ENCODE results near the gene GHRHR.

GHRHR gene

GRCh38 chr7:30963842-30964241 lies at the start of gene GHRHR:
GHRHR (plus strand) TSS chr7:30963953; CDS start chr7:30964069, 116 bp downstream.
- no peak for DNase-seq

DNA sequence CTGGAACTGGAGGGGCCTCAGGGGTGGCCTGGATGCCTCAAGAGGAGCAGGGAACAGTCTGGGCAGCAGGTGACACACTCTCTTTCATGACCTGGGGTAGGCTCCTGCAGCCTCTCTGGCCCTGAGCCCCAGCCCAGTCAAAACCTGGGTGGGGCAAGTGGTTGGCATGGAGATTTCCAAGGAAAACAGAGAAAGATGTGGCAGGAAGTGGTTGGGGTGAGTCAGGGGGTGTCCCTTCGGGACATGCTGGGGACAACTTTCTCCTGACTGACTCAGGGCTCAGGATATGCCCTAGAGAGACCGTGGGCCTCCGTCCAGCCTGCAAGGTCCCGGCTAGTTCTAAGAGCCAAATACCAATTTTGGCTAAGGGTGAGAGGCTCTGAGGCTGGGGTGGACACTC lies 49.2 kb upstream of the GHRHR start:
- no peak for DNase-seq

GRCh38 chr7:30915005-30915601 lies 48.6 kb upstream of the GHRHR start:
- DNase-seq: no peak

DNA sequence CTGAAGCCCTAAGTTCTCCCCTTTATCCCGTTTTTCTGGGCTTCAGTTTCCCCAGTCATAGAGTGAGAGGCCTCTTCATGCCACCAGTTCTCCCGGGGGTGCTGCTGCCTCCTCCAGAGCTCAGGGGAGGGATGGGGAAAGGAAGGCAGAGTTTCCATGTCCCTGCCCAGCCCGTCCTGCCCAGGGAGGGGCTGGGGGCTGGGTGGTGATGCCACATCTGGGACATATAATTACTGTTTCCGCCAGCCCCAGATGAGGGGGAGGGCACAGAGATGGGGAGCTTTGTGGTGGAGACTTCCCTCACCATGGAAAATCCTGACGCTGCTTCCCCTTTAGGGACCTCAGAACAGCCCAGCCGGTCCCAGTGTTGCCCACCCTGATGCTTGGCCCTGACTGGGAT lies 48.0 kb upstream of the GHRHR start:
- no peak for DNase-seq

DNA sequence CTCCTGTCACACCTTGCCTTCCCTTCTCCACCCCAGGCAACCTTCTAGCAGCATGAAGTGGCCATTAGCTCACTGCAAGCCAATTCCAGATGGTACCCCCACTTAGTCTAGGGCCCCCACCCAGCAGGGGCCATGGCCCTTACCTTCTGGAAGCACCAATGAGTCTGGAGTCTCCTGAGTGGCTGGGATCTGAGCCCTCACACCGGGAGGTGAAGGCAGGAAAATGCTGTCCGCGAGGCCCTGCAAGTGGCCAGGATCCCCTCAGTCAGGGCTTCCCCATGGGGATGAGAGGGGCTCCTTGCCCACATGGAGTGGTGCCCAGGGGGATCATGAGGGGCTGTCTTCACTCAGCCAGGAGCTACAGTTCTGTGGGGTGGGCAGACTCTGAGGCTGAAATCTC lies 47.5 kb upstream of the GHRHR start:
- DNase-seq: no peak

- no peak for DNase-seq
These were observed 47.0 kb upstream of the GHRHR start for GRCh38 chr7:30916767-30917166.

- DNase-seq: no peak
These were observed 46.4 kb upstream of the GHRHR start for GRCh38 chr7:30917216-30917893.

DNA sequence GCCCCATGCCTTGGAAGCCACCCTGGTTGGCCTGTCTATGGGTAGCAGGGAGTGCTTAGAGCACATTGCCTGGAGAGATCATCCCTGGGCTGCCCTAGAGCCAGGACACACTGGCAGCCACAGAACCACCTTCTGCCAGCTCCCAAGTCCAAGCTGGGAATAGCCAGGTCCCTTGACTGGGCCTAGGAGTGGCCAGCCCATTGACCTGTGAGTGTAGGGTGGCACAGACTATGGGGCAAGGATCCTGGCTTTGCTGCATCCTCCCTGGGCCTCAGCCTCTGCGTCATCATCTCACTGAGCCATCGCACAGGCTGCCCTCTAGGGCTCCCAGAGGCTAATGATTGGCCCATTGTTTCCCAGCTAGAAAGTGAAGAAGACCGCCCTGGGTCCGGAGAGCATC lies 45.1 kb upstream of the GHRHR start:
- DNase-seq: no peak

DNA sequence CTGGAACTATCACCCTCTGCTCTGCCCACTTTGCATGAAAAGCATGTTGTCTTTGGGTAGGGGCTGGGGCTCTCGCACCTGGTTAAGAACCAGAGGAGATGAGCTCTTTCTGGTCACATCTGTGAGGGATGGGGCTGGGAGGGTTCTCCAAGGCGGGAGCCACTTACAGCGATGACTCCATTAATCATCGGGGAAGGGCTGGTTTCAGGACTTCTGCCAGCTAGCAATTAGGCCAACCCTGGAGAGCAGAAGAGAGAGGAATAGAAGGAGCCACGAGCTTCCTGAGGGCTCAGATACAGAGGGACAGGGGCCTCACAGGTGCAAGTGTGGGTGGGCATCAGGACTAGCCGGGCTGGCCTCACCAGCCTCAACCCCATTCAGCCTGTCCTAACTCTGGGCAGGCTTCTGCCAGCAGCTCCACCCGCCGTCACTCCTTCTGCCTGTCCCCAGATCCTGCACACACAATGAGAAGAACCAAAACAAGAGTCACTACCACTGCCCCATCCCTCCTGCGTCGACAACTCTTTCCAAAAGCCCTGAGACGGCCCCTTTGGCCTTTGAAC lies 43.7 kb upstream of the GHRHR start:
- no peak for DNase-seq

DNA sequence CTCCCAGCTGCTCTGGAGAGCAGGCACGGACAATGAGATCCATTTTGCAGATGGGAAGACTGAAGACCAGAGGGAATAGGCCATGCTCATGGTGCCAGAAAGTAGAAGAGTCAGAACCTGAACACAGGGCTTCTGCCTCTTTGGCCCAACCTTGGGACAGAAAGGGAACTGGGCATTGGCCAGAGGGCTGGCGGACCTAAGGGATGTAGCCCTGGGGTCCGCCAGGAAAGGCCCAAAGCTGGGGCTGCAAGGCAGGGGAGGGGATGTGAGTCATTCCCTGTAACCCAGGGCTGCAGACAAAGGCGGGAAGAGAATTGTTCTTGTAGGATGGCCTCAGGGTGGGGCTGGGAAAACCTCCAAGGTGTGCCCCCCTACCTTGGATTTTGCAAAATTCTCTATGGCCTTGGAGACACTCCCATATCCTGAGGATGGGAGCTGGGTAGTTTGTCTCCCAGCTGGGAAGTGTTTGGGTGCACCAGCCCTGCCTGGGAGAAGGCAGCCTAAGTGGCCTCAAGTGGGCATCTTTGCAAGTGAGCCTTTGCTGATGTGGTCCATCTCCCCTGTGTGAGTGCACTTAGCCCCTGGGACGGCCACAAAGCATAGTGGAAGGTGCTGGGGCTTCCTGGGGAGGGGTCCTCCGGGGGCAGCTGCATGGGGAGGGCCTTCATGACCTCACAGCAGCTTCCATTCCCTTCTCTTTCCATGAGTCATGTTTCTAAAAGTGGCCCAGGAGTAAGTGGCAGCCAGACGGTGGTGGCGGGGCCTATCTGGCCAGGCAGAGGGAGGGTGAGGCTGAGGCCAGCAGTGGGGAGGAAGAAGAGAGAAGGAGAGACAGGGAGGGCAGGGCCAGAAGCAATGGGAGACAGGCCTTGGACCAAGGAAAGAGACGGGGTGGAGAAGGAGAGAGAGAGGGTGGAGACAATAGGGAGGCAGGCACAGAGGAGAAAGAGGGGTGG lies 42.9 kb upstream of the GHRHR start:
- no peak for DNase-seq

- DNase-seq: no peak
These were observed 42.0 kb upstream of the GHRHR start for GRCh38 chr7:30921540-30922401.

GRCh38 chr7:30922596-30922995 lies 41.2 kb upstream of the GHRHR start:
- no peak for DNase-seq

DNA sequence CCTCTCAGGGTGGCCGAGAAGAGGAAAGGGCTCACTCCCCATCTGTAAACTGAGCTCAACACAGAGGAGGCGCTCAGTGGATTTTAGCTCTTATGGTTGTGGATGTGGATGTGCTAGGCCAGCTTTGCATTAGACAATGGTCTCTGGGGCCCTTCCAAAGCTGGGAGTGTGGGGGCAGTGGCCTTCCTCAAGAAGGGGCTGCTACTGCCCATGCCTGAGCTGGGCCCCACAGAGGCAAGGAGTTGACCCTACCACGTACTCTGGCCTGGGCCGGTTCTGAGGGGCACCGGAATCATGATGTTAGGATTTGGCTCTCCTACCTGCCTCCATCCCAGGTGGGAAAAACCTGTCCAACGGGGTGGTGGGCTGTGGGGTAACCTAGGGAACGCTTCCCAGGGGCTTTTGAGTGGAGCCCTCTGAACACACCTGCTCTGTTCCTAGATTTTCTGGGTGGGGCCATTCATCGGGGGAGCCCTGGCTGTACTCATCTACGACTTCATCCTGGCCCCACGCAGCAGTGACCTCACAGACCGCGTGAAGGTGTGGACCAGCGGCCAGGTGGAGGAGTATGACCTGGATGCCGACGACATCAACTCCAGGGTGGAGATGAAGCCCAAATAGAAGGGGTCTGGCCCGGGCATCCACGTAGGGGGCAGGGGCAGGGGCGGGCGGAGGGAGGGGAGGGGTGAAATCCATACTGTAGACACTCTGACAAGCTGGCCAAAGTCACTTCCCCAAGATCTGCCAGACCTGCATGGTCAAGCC lies 40.6 kb upstream of the GHRHR start:
- DNase-seq: no peak

DNA sequence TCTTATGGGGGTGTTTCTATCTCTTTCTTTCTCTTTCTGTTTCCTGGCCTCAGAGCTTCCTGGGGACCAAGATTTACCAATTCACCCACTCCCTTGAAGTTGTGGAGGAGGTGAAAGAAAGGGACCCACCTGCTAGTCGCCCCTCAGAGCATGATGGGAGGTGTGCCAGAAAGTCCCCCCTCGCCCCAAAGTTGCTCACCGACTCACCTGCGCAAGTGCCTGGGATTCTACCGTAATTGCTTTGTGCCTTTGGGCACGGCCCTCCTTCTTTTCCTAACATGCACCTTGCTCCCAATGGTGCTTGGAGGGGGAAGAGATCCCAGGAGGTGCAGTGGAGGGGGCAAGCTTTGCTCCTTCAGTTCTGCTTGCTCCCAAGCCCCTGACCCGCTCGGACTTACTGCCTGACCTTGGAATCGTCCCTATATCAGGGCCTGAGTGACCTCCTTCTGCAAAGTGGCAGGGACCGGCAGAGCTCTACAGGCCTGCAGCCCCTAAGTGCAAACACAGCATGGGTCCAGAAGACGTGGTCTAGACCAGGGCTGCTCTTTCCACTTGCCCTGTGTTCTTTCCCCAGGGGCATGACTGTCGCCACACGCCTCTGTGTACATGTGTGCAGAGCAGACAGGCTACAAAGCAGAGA lies 39.9 kb upstream of the GHRHR start:
- DNase-seq: no peak

GRCh38 chr7:30924624-30925023 lies 39.1 kb upstream of the GHRHR start:
- no peak for DNase-seq

- DNase-seq: no peak
These were observed 38.6 kb upstream of the GHRHR start for GRCh38 chr7:30925117-30925516.

GRCh38 chr7:30925913-30926312 lies 37.8 kb upstream of the GHRHR start:
- no peak for DNase-seq

DNA sequence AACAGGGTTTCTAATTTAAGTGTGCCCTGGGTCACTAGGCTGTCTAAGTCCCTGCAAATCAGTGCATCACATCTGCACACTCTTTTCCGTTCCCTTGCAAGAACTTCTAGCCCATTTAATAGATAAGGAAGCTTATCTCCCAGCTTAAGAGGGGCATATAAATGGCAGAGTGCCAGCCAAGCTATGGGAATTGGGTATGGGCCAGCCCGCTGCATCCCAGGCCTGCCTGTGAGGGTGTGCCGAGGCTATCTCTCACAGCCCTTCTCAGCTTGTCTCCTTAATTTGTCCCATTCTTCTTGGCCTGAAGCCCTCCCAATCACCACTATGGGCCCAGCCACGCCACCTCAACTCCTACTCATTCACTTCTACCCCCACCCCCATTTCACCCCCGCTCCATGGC lies 37.4 kb upstream of the GHRHR start:
- no peak for DNase-seq

DNA sequence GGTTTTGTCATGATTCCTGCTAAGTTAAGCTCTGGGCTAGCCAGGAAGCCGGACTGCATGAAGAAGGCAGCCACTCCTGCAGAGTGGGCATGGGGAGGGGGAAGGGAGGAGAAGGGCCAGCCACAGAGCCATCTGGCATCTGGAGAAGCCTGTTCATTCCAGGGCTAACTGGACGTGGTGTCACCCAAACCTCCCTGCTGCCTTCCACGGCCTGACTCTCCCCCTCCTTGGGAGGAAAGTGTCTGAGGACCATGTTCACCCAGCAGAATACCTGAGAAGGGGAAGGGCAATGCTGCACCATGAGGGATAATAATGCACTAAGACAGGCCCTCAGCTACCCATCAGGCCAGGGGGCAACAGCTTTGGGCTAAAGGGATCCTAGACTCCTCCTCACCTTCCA lies 36.7 kb upstream of the GHRHR start:
- DNase-seq: no peak

- no peak for DNase-seq
These were observed 36.2 kb upstream of the GHRHR start for GRCh38 chr7:30927559-30927958.

GRCh38 chr7:30928254-30928872 lies 35.4 kb upstream of the GHRHR start:
- DNase-seq: no peak

Data from NCI-H510A (cell line).